Measurements from ENCODE around the gene CCDC169.

GRCh38 chr13:36244073-36244472, 53.5 kb downstream of the CCDC169 start:
- TF ChIP-seq POLR2A (IDR thresholded peaks at IDR 0.05) (no peak), CTCF (IDR thresholded peaks at IDR 0.05) (no peak)

Data from thyroid gland (tissue), 4 donors.